Measurements from ENCODE around the gene C2orf92.

GRCh38 chr2:97706708-97707345 is 37.3 kb downstream of the C2orf92 start:
- TF ChIP-seq ARNTL (CRISPR knock-in tag; IDR thresholded peaks at IDR 0.05; ENCODE audit: borderline replicate concordance, low read depth) (no peak), ZFP30 (CRISPR knock-in tag; IDR thresholded peaks at IDR 0.05) (no peak), CREB5 (CRISPR knock-in tag; IDR thresholded peaks at IDR 0.05; ENCODE audit: low read depth) (no peak), SNAI2 (CRISPR knock-in tag; IDR thresholded peaks at IDR 0.05) (no peak), PPARA (CRISPR knock-in tag; IDR thresholded peaks at IDR 0.05; ENCODE audit: borderline replicate concordance) (no peak), GLIS3 (CRISPR knock-in tag; IDR thresholded peaks at IDR 0.05) (no peak), ZNF565 (CRISPR knock-in tag; conservative IDR thresholded peaks at IDR 0.05; ENCODE audit: low read depth) (no peak), TCF4 (CRISPR knock-in tag; IDR thresholded peaks at IDR 0.05; ENCODE audit: borderline replicate concordance) (no peak), RARB (CRISPR knock-in tag; IDR thresholded peaks at IDR 0.05) (no peak), ZFP3 (CRISPR knock-in tag; IDR thresholded peaks at IDR 0.05) (no peak), TSHZ2 (CRISPR knock-in tag; IDR thresholded peaks at IDR 0.05) (no peak)
- TF ChIP-seq, protein P1, sequence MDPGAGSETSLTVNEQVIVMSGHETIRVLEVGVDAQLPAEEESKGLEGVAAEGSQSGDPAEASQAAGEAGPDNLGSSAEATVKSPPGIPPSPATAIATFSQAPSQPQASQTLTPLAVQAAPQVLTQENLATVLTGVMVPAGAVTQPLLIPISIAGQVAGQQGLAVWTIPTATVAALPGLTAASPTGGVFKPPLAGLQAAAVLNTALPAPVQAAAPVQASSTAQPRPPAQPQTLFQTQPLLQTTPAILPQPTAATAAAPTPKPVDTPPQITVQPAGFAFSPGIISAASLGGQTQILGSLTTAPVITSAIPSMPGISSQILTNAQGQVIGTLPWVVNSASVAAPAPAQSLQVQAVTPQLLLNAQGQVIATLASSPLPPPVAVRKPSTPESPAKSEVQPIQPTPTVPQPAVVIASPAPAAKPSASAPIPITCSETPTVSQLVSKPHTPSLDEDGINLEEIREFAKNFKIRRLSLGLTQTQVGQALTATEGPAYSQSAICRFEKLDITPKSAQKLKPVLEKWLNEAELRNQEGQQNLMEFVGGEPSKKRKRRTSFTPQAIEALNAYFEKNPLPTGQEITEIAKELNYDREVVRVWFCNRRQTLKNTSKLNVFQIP (CRISPR knock-in tag; IDR thresholded peaks at IDR 0.05; ENCODE audit: borderline replicate concordance, low read depth), result no peak
- TF ChIP-seq, protein P2, sequence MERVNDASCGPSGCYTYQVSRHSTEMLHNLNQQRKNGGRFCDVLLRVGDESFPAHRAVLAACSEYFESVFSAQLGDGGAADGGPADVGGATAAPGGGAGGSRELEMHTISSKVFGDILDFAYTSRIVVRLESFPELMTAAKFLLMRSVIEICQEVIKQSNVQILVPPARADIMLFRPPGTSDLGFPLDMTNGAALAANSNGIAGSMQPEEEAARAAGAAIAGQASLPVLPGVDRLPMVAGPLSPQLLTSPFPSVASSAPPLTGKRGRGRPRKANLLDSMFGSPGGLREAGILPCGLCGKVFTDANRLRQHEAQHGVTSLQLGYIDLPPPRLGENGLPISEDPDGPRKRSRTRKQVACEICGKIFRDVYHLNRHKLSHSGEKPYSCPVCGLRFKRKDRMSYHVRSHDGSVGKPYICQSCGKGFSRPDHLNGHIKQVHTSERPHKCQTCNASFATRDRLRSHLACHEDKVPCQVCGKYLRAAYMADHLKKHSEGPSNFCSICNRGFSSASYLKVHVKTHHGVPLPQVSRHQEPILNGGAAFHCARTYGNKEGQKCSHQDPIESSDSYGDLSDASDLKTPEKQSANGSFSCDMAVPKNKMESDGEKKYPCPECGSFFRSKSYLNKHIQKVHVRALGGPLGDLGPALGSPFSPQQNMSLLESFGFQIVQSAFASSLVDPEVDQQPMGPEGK (CRISPR knock-in tag; IDR thresholded peaks at IDR 0.05; ENCODE audit: borderline replicate concordance), result no peak
- TF ChIP-seq, protein P3, sequence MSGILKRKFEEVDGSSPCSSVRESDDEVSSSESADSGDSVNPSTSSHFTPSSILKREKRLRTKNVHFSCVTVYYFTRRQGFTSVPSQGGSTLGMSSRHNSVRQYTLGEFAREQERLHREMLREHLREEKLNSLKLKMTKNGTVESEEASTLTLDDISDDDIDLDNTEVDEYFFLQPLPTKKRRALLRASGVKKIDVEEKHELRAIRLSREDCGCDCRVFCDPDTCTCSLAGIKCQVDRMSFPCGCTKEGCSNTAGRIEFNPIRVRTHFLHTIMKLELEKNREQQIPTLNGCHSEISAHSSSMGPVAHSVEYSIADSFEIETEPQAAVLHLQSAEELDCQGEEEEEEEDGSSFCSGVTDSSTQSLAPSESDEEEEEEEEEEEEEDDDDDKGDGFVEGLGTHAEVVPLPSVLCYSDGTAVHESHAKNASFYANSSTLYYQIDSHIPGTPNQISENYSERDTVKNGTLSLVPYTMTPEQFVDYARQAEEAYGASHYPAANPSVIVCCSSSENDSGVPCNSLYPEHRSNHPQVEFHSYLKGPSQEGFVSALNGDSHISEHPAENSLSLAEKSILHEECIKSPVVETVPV (CRISPR knock-in tag; IDR thresholded peaks at IDR 0.05), result no peak
